ENCODE data around the gene SERPINA6. TPM values are rescaled to one million over a fixed set of nuclear protein-coding genes. Genes with fewer than 3 reads are reported as not detected.

SERPINA6 gene
- total RNA-seq, 1 donor from 2014 or later, result not detected

- H3K4me3 ChIP-seq (ENCODE audit: insufficient read depth, low read depth, low read length), result no peak overlapping the region
- H3K27me3 Mint-ChIP-seq (ENCODE audit: low read depth, unreplicated experiment), result peaks cover 7% of the 10 kb centered on the region
- H3K27ac Mint-ChIP-seq (ENCODE audit: unreplicated experiment), result no peak overlapping the region
- H3K9ac ChIP-seq (ENCODE audit: low read length), result no peak overlapping the region
- no peaks in the 10 kb centered on the region for H3K79me2 ChIP-seq (ENCODE audit: insufficient read depth, low read length)
- no peak overlapping the region for H2AFZ ChIP-seq (ENCODE audit: low read depth, low read length)
- no peak overlapping the region for H3K27ac ChIP-seq (ENCODE audit: low read depth, low read length)
- H3K4me3 Mint-ChIP-seq (ENCODE audit: unreplicated experiment), result no peak overlapping the region
- no peak for DNase-seq (ENCODE audit: low read depth)
- H3K9me3 Mint-ChIP-seq (ENCODE audit: unreplicated experiment), result peaks cover 12% of the 10 kb centered on the region
- no peaks in the 10 kb centered on the region for H4K20me1 ChIP-seq (ENCODE audit: insufficient read depth, low read length)
- H3K4me2 ChIP-seq (ENCODE audit: low read length), result no peak overlapping the region
- H3K36me3 ChIP-seq (ENCODE audit: insufficient read depth, low read length), result no peaks in the 10 kb centered on the region
- H3K4me1 Mint-ChIP-seq (ENCODE audit: low read depth, unreplicated experiment), result no peaks in the 10 kb centered on the region
- no peak for FAIRE-seq
- no peaks in the 10 kb centered on the region for H3K9me3 ChIP-seq (ENCODE audit: insufficient read depth, low read depth, low read length)
- TF ChIP-seq CTCF (IDR thresholded peaks at IDR 0.05; ENCODE audit: insufficient read depth, low read depth, low read length) (no peak), EZH2 (IDR thresholded peaks at IDR 0.05; ENCODE audit: insufficient read depth, low read length) (no peak)
- no peaks in the 10 kb centered on the region for H3K4me1 ChIP-seq (ENCODE audit: insufficient read depth, low read length)
- no peaks in the 10 kb centered on the region for H3K27me3 ChIP-seq (ENCODE audit: insufficient read depth, low read length)
- no peaks in the 10 kb centered on the region for H3K36me3 Mint-ChIP-seq (ENCODE audit: low read depth, unreplicated experiment)
Observed at GRCh38 chr14:94312481-94313246, 10.5 kb downstream of the SERPINA6 start.

GRCh38 chr14:94310248-94310647 is 12.9 kb downstream of the SERPINA6 start:
- H3K79me2 ChIP-seq (ENCODE audit: insufficient read depth, low read length), result no peaks in the 10 kb centered on the region
- no peaks in the 10 kb centered on the region for H3K4me1 ChIP-seq (ENCODE audit: insufficient read depth, low read length)
- Mint-ChIP-seq H3K9me3 (ENCODE audit: unreplicated experiment) (peaks cover 16% of the 10 kb centered on the region), H3K4me1 (ENCODE audit: low read depth, unreplicated experiment) (no peaks in the 10 kb centered on the region), H3K27ac (ENCODE audit: unreplicated experiment) (no peak overlapping the region), H3K36me3 (ENCODE audit: low read depth, unreplicated experiment) (no peaks in the 10 kb centered on the region), H3K27me3 (ENCODE audit: low read depth, unreplicated experiment) (peaks cover 7% of the 10 kb centered on the region), H3K4me3 (ENCODE audit: unreplicated experiment) (no peak overlapping the region)
- FAIRE-seq (no peak), DNase-seq (ENCODE audit: low read depth) (no peak)
- TF ChIP-seq CTCF (IDR thresholded peaks at IDR 0.05; ENCODE audit: insufficient read depth, low read depth, low read length) (no peak), EZH2 (IDR thresholded peaks at IDR 0.05; ENCODE audit: insufficient read depth, low read length) (no peak)
- peaks cover 3% of the 10 kb centered on the region for H3K9me3 ChIP-seq (ENCODE audit: insufficient read depth, low read depth, low read length)
- H4K20me1 ChIP-seq (ENCODE audit: insufficient read depth, low read length), result no peaks in the 10 kb centered on the region
- H3K9ac ChIP-seq (ENCODE audit: low read length), result no peak overlapping the region
- no peak overlapping the region for H3K4me2 ChIP-seq (ENCODE audit: low read length)
- H3K4me3 ChIP-seq (ENCODE audit: insufficient read depth, low read depth, low read length), result no peak overlapping the region
- H3K27me3 ChIP-seq (ENCODE audit: insufficient read depth, low read length), result no peaks in the 10 kb centered on the region
- H2AFZ ChIP-seq (ENCODE audit: low read depth, low read length), result no peak overlapping the region
- H3K27ac ChIP-seq (ENCODE audit: low read depth, low read length), result no peak overlapping the region
- no peaks in the 10 kb centered on the region for H3K36me3 ChIP-seq (ENCODE audit: insufficient read depth, low read length)

GRCh38 chr14:94309721-94310120 is 13.4 kb downstream of the SERPINA6 start:
- H3K9me3 ChIP-seq (ENCODE audit: insufficient read depth, low read depth, low read length), result peaks cover 3% of the 10 kb centered on the region
- Mint-ChIP-seq H3K36me3 (ENCODE audit: low read depth, unreplicated experiment) (no peaks in the 10 kb centered on the region), H3K9me3 (ENCODE audit: unreplicated experiment) (peaks cover 16% of the 10 kb centered on the region), H3K27me3 (ENCODE audit: low read depth, unreplicated experiment) (peaks cover 7% of the 10 kb centered on the region), H3K27ac (ENCODE audit: unreplicated experiment) (no peak overlapping the region), H3K4me3 (ENCODE audit: unreplicated experiment) (no peak overlapping the region), H3K4me1 (ENCODE audit: low read depth, unreplicated experiment) (no peaks in the 10 kb centered on the region)
- H3K4me3 ChIP-seq (ENCODE audit: insufficient read depth, low read depth, low read length), result no peak overlapping the region
- H3K9ac ChIP-seq (ENCODE audit: low read length), result no peak overlapping the region
- FAIRE-seq (no peak), DNase-seq (ENCODE audit: low read depth) (no peak)
- no peaks in the 10 kb centered on the region for H3K4me1 ChIP-seq (ENCODE audit: insufficient read depth, low read length)
- no peaks in the 10 kb centered on the region for H3K79me2 ChIP-seq (ENCODE audit: insufficient read depth, low read length)
- H3K36me3 ChIP-seq (ENCODE audit: insufficient read depth, low read length), result no peaks in the 10 kb centered on the region
- no peak overlapping the region for H3K27ac ChIP-seq (ENCODE audit: low read depth, low read length)
- TF ChIP-seq CTCF (IDR thresholded peaks at IDR 0.05; ENCODE audit: insufficient read depth, low read depth, low read length) (no peak), EZH2 (IDR thresholded peaks at IDR 0.05; ENCODE audit: insufficient read depth, low read length) (no peak)
- H3K4me2 ChIP-seq (ENCODE audit: low read length), result no peak overlapping the region
- H3K27me3 ChIP-seq (ENCODE audit: insufficient read depth, low read length), result no peaks in the 10 kb centered on the region
- H2AFZ ChIP-seq (ENCODE audit: low read depth, low read length), result no peak overlapping the region
- H4K20me1 ChIP-seq (ENCODE audit: insufficient read depth, low read length), result no peaks in the 10 kb centered on the region

All from astrocyte (in vitro differentiated cells and primary cell).